Panc1 (cell line): ENCODE data around the gene SLC66A1. TPM values are rescaled to one million over a fixed set of nuclear protein-coding genes. Genes with fewer than 3 reads are reported as not detected.
"Not testable (repeated sequence)": the region's sequence is repeated elsewhere in the genome, so short reads cannot be mapped to it uniquely, and the experiment has no call there.

Source experiments
- ATAC-seq: fragments of 200-7000 bp; cut with Tn5 transposase; 2 replicates; pipeline ENCODE4 v1.9.1; 2020; ENCODE audit warnings: mild to moderate bottlenecking, moderate library complexity
- BruUV-seq: library from RNA; stranded (reverse); fragments of 400-500 nt; replicated peaks from 2 replicates; lab custom pipeline; 2021; lab: Mats Ljungman, UMichigan
- CTCF ChIA-PET: fragments of 300-600 bp; sonication (Branson Sonifier 250); formaldehyde crosslinking; loops from one replicate; lab custom pipeline; 2022; ENCODE audit warnings: antibody characterized with exemption; lab: Charles Lee
- POLR2A ChIA-PET: fragments of 300-600 bp; sonication (Branson Sonifier 250); formaldehyde crosslinking; loops from one replicate; lab custom pipeline; 2022; ENCODE audit warnings: antibody characterized with exemption; lab: Charles Lee
- DNase-seq: peaks from one replicate; pipeline ENCODE4 v3.0.0-alpha.2; 2010; ENCODE audit warnings: low read depth, low spot score
- H3K27ac ChIP-seq: 2 replicates; pipeline ENCODE4 v1.5.1; 2011; ENCODE audit warnings: mild to moderate bottlenecking, low read length, inconsistent platforms
- H3K27me3 ChIP-seq: fragments of 200-500 bp; sonication (Bioruptor generic); 2 replicates; pipeline ENCODE4 v1.6.0; 2014; ENCODE audit warnings: low read length, inconsistent platforms; ENCODE audit not compliant: control insufficient read depth, insufficient read depth
- H3K36me3 ChIP-seq: fragments of 200-500 bp; sonication (Bioruptor generic); 2 replicates; pipeline ENCODE4 v1.5.1; 2014; ENCODE audit warnings: inconsistent platforms, mild to moderate bottlenecking, low read length, moderate library complexity; ENCODE audit not compliant: control insufficient read depth, insufficient read depth
- H3K4me1 ChIP-seq: 2 replicates; pipeline ENCODE4 v1.5.1; 2011; ENCODE audit warnings: inconsistent platforms, mild to moderate bottlenecking, low read length, moderate library complexity; ENCODE audit not compliant: control insufficient read depth, insufficient read depth
- H3K4me3 ChIP-seq, 2 experiments: 2 replicates each; pipeline ENCODE4 v1.5.1; 2011 to 2012; ENCODE audit warnings: low read depth in 2 of 2, low read length in 2 of 2, mild to moderate bottlenecking in 2 of 2, inconsistent platforms in 1 of 2, moderate library complexity in 1 of 2
- H3K9me3 ChIP-seq: fragments of 200-500 bp; sonication (Bioruptor generic); 2 replicates; pipeline ENCODE4 v1.5.1; 2014; ENCODE audit warnings: low read depth, mild to moderate bottlenecking, inconsistent platforms, low read length, moderate library complexity; ENCODE audit not compliant: control insufficient read depth, insufficient read depth
- CTCF ChIP-seq: fragments of 450-650 bp; IDR thresholded peaks from 2 replicates; pipeline ENCODE4 v1.5.1; 2017; ENCODE audit warnings: mild to moderate bottlenecking
- POLR2AphosphoS5 ChIP-seq: IDR thresholded peaks from 2 replicates; pipeline ENCODE4 v1.6.1; 2012; ENCODE audit warnings: mild to moderate bottlenecking, low read depth, low read length, moderate library complexity
- REST ChIP-seq, 2 experiments: IDR thresholded peaks; 2 replicates each; pipeline ENCODE4 v1.6.1; 2011 to 2012; ENCODE audit warnings: low read depth in 2 of 2, control low read depth in 1 of 2, low read length in 1 of 2, mild to moderate bottlenecking in 1 of 2, moderate library complexity in 1 of 2; ENCODE audit not compliant: insufficient read depth in 1 of 2
- SIN3A ChIP-seq: IDR thresholded peaks from 2 replicates; pipeline ENCODE4 v1.6.1; 2012; ENCODE audit warnings: low read depth, mild to moderate bottlenecking, low read length, moderate library complexity, borderline replicate concordance; ENCODE audit not compliant: insufficient read depth
- TCF7L2 ChIP-seq: IDR thresholded peaks from 2 replicates; pipeline ENCODE4 v1.6.1; 2011; ENCODE audit warnings: mild to moderate bottlenecking, low read depth, low read length, inconsistent platforms
- in situ Hi-C: cut with HindIII; loops from 2 replicates; pipeline ENCODE4 v1.10.0; 2016; ENCODE audit warnings: low sequenced_read_pairs, low pct_unique_long_range_greater_than_20kb
- intact Hi-C: fragments of 100-400 bp; cut with micrococcal nuclease; formaldehyde crosslinking; loops from one replicate; pipeline ENCODE4 v1.10.0; 2022; ENCODE audit not compliant: unreplicated experiment
- total RNA-seq: library from RNA; stranded (reverse); gene quantifications from one replicate; pipeline ENCODE4 v1.2.1, GENCODE V29; 2021; ENCODE audit not compliant: unreplicated experiment

SLC66A1 gene
- total RNA-seq, 1 experiment from 2014 or later = 42.0 TPM

GRCh38 chr1:19287436-19288185 is 24.5 kb upstream of the SLC66A1 start:
- ChIA-PET CTCF (interaction anchor here (0.5 kb wide), 1 partner anchor 54 kb away, joined by 5 read pairs; no protein-coding TSS in a partner anchor), POLR2A (interaction anchor here (0.6 kb wide), 1 partner anchor 8 kb away, joined by 3 read pairs; no protein-coding TSS in a partner anchor)
- in situ Hi-C loops (no loop called here), intact Hi-C loops (no loop called here)
- H3K4me1 ChIP-seq = peaks cover 5% of the 10 kb centered on the region; the same call in 1 of the 2 replicates
- no peak overlapping the region for H3K27ac ChIP-seq
- ATAC-seq (peak; percentile 11; the same call in 1 of the 2 replicates), DNase-seq (no peak)
- no peak for TF ChIP-seq REST (IDR thresholded peaks at IDR 0.05; ENCODE audit: insufficient read depth in 1 of 2, low read depth in 2 of 2, low read length in 1 of 2)
- no peak for TF ChIP-seq TCF7L2
- no peak for TF ChIP-seq CTCF
- no peak for TF ChIP-seq SIN3A
- no peak for TF ChIP-seq POLR2AphosphoS5
- no peaks in the 10 kb centered on the region for H3K36me3 ChIP-seq
- no peaks in the 10 kb centered on the region for H3K27me3 ChIP-seq
- H3K9me3 ChIP-seq = no peaks in the 10 kb centered on the region
- no TSS peak for BruUV-seq
- H3K4me3 ChIP-seq = no peak overlapping the region

- peak within 1 kb of the TSS; percentile 39 to 60 for H3K4me3 ChIP-seq
- POLR2A ChIA-PET, H3K4me1 ChIP-seq, intact Hi-C loops, H3K9me3 ChIP-seq, CTCF ChIA-PET, in situ Hi-C loops, BruUV-seq, DNase-seq, H3K36me3 ChIP-seq, H3K27me3 ChIP-seq: not testable (repeated sequence)
- ATAC-seq = peak; percentile 92
- H3K27ac ChIP-seq = peak within 1 kb of the TSS; percentile 40; the same call in 1 of the 2 replicates
Measured at GRCh38 chr1:19288324-19289241, 23.5 kb upstream of the SLC66A1 start, which contains the start of gene AKR7A3. Gene AKR7A3 (minus strand): TSS chr1:19288770. CDS start chr1:19288709, 61 bp downstream.
